ENCODE results near the gene DYNC2H1. TPM values are rescaled to one million over a fixed set of nuclear protein-coding genes. Genes with fewer than 3 reads are reported as not detected.

DYNC2H1 gene
- total RNA-seq, 6 experiments from 2014 or later, result 10.9 to 14.0 (median 12.3) TPM

DNA sequence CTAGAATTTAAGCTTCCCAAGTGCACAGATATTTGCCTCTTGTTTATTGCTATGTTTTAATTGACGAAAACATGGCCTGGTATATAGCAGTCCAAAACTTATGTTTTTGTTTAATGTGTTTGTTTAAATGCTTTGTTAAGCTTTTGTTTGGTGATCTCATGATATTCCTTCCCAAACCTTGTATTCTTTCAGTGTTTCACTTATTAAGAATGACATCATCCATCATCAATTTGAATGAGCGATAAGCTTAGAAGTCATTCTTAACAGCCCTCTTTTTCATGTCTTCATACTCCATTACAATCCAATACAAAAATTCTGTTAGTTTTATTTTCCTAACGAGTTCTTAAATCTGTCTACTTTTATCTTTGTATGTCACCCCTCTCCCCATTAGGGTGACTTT, 206.0 kb downstream of the DYNC2H1 start:
- H3K27me3 Mint-ChIP-seq (ENCODE audit: insufficient read depth), result no peaks in the 10 kb centered on the region
- peaks cover 22% of the 10 kb centered on the region for H3K4me1 Mint-ChIP-seq (ENCODE audit: low read depth)
- no peak overlapping the region for H3K4me3 Mint-ChIP-seq
- H3K27ac Mint-ChIP-seq, result no peak overlapping the region
- TF ChIP-seq, protein P1, sequence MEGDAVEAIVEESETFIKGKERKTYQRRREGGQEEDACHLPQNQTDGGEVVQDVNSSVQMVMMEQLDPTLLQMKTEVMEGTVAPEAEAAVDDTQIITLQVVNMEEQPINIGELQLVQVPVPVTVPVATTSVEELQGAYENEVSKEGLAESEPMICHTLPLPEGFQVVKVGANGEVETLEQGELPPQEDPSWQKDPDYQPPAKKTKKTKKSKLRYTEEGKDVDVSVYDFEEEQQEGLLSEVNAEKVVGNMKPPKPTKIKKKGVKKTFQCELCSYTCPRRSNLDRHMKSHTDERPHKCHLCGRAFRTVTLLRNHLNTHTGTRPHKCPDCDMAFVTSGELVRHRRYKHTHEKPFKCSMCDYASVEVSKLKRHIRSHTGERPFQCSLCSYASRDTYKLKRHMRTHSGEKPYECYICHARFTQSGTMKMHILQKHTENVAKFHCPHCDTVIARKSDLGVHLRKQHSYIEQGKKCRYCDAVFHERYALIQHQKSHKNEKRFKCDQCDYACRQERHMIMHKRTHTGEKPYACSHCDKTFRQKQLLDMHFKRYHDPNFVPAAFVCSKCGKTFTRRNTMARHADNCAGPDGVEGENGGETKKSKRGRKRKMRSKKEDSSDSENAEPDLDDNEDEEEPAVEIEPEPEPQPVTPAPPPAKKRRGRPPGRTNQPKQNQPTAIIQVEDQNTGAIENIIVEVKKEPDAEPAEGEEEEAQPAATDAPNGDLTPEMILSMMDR (IDR thresholded peaks at IDR 0.05), result no peak
- H3K9me3 Mint-ChIP-seq, result no peaks in the 10 kb centered on the region
- H3K36me3 Mint-ChIP-seq (ENCODE audit: low read depth), result peaks cover 6% of the 10 kb centered on the region; the same call in 1 of the 2 replicates
- no peak for DNase-seq

DNA sequence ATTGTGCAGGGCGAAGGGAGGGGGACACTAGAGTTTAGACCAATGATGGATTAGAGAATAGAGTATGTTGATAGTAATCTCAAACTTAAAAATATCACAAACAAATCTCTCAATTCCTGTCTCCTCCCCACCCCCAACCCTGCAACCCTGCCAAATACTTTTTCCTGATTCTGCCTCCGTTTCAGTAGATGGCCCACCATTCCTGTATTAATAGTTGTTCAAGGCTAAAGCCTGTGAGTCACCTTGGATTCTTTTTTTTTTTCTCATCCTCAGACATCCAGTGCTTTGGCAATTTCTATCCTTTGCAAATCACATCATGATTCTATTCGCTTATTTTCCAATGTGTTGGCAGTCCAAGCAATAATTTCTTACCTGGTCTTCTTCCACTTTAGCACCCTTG, 207.9 kb downstream of the DYNC2H1 start:
- peak; percentile 15 for DNase-seq
- Mint-ChIP-seq H3K36me3 (ENCODE audit: low read depth) (peaks cover 6% of the 10 kb centered on the region; the same call in 1 of the 2 replicates), H3K27ac (no peak overlapping the region; the same call in 1 of the 2 replicates), H3K9me3 (no peaks in the 10 kb centered on the region), H3K4me1 (ENCODE audit: low read depth) (peaks cover 22% of the 10 kb centered on the region), H3K27me3 (ENCODE audit: insufficient read depth) (no peaks in the 10 kb centered on the region), H3K4me3 (no peak overlapping the region)
- TF ChIP-seq, protein P1 (IDR thresholded peaks at IDR 0.05), result no peak

DNA sequence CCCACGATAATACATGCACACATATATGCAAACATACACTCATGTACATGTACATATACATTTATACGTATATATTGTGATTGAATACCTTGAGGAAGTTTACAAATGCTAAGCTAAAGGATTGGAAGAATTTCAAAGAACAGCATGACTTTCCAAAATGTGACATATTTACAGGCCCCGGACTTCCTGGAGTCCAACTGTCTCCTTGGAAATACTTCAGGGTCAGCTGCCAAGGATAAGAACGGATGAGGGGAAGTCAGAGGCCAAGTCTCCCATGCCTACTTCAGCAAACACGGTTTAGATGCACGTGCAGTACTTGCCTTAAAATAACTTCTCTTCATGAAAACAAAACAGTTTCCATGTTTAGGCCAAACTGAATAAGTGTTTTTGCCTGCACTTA, 213.6 kb downstream of the DYNC2H1 start:
- Mint-ChIP-seq H3K4me3 (no peak overlapping the region), H3K36me3 (ENCODE audit: low read depth) (no peaks in the 10 kb centered on the region), H3K27ac (no peak overlapping the region), H3K27me3 (ENCODE audit: insufficient read depth) (no peaks in the 10 kb centered on the region; the same call in 1 of the 2 replicates), H3K4me1 (ENCODE audit: low read depth) (peaks cover 17% of the 10 kb centered on the region), H3K9me3 (no peaks in the 10 kb centered on the region)
- DNase-seq, result no peak
- TF ChIP-seq, protein P1 (IDR thresholded peaks at IDR 0.05), result no peak

DNA sequence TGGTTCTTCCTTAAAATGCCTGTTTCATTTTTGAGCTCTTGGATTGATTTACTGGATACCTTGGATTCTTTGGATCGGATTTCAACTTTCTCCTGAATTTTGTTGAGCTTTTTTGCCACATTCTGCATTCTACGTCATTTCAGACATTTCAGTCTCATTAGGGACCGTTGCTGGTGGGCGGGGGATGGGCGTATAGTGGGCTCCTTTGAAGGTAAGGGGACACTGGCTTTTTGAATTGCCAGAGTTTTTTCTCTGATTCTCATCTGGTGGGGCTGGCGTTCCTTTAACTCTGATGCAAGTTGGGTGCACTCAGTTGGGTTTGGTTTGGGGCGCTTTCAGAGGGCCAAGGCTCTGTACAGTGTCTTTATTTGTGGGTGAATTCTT, 216.5 kb downstream of the DYNC2H1 start:
- Mint-ChIP-seq H3K36me3 (ENCODE audit: low read depth) (no peaks in the 10 kb centered on the region), H3K4me3 (peak overlapping the region; percentile 51), H3K4me1 (ENCODE audit: low read depth) (peaks cover 15% of the 10 kb centered on the region), H3K27ac (peak overlapping the region; percentile 52), H3K27me3 (ENCODE audit: insufficient read depth) (no peaks in the 10 kb centered on the region; the same call in 1 of the 2 replicates), H3K9me3 (no peaks in the 10 kb centered on the region)
- DNase-seq, result no peak
- TF ChIP-seq, protein P1 (IDR thresholded peaks at IDR 0.05), result no peak

DNA sequence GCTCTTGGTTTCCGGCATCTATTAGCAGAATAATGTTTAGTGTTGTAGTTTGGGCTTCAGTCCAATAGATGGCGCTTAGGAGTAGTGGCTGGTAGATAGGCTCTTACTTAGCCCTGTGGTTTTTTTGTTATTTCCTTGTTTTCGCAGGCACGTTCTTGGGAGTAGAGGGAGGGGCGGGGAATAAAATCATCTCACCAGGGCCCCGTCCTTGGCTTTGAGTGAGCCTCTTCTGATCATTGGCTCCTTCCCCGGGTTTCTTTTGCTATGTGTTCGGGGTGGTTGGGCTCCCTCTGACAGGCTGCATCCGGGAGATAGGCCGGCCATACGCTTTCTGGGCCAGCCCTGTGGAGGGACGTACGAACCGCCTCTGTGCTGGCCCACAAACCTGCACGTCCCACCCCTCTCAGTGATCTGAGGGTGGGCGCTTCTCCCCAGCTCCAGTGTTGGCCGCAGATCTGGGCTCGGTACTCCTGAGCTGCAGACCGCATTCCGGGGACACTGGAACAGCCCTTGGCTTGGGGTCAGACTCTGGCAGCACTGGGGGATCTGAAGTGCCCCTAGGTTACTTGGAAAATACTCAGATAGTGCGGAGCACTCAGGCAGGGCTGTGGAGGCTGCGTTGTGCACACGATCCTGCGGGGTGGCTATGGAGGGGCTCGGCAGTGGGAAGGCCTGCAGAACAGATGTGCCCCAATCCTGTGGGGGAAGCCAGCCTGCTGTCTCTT, 217.0 kb downstream of the DYNC2H1 start:
- H3K4me1 Mint-ChIP-seq (ENCODE audit: low read depth), result peaks cover 15% of the 10 kb centered on the region
- no peaks in the 10 kb centered on the region for H3K9me3 Mint-ChIP-seq
- H3K27ac Mint-ChIP-seq, result peak overlapping the region; percentile 52
- TF ChIP-seq, protein P1 (IDR thresholded peaks at IDR 0.05), result peak; percentile 85
- no peaks in the 10 kb centered on the region; the same call in 1 of the 2 replicates for H3K27me3 Mint-ChIP-seq (ENCODE audit: insufficient read depth)
- peak; percentile 79 for DNase-seq
- H3K36me3 Mint-ChIP-seq (ENCODE audit: low read depth), result no peaks in the 10 kb centered on the region
- peak overlapping the region; percentile 51 for H3K4me3 Mint-ChIP-seq

Data from HFFc6 (cell line).